OCI-LY1 (cell line): ENCODE data around the gene PDXP.
A peak's percentile ranks its signal among the peaks of the same experiment; 100 is the strongest.

Source experiments
- CTCF ChIP-seq: fragments of 200-600 bp; sonication (generic), shearing (Covaris generic); IDR thresholded peaks from 2 replicates; pipeline ENCODE4 v1.5.1; 2017; ENCODE audit warnings: mild to moderate bottlenecking, antibody characterized with exemption, low read length, moderate library complexity, mixed read lengths
- EZH2 ChIP-seq: fragments of 200-600 bp; sonication (generic), shearing (Covaris generic); IDR thresholded peaks from 2 replicates; pipeline ENCODE4 v1.8.0; 2017; ENCODE audit warnings: borderline replicate concordance, mixed run types, mild to moderate bottlenecking, antibody characterized with exemption, low read length, moderate library complexity, mixed read lengths

- peak; percentile 87 for TF ChIP-seq CTCF
- no peak for TF ChIP-seq EZH2
These were observed 35.2 kb upstream of the PDXP start for GRCh38 chr22:37623075-37624016.
